Measurements from ENCODE around the gene FOLH1. TPM values are rescaled to one million over a fixed set of nuclear protein-coding genes. Genes with fewer than 3 reads are reported as not detected.
"Not testable (repeated sequence)": the region's sequence is repeated elsewhere in the genome, so short reads cannot be mapped to it uniquely, and the experiment has no call there.

Gene FOLH1
- total RNA-seq, 1 donor from 2014 or later, result not detected

- intact Hi-C loops (cut with micrococcal nuclease), result not testable (repeated sequence)
Observed at GRCh38 chr11:49177936-49178335, 30.5 kb downstream of the FOLH1 start.

GRCh38 chr11:49175378-49175777, 33.0 kb downstream of the FOLH1 start:
- intact Hi-C loops (cut with micrococcal nuclease), result not testable (repeated sequence)

- intact Hi-C loops (cut with micrococcal nuclease), result not testable (repeated sequence)
Observed at GRCh38 chr11:49174691-49175366, 33.6 kb downstream of the FOLH1 start.

- intact Hi-C loops (cut with micrococcal nuclease), result not testable (repeated sequence)
Observed at GRCh38 chr11:49171613-49172012, 36.8 kb downstream of the FOLH1 start.

GRCh38 chr11:49169579-49169978, 38.8 kb downstream of the FOLH1 start:
- intact Hi-C loops (cut with micrococcal nuclease), result not testable (repeated sequence)

- intact Hi-C loops (cut with micrococcal nuclease), result not testable (repeated sequence)
Observed at GRCh38 chr11:49168992-49169391, 39.4 kb downstream of the FOLH1 start.

GRCh38 chr11:49151211-49151610, 57.2 kb downstream of the FOLH1 start:
- intact Hi-C loops (cut with micrococcal nuclease), result no loop called here

GRCh38 chr11:49102356-49102755, 106.0 kb downstream of the FOLH1 start:
- intact Hi-C loops (cut with micrococcal nuclease), result not testable (repeated sequence)

Other genes with a start within 250 kb of the FOLH1 start
- not detected in 2 replicates for gene TRIM51G, start 224.7 kb downstream of the FOLH1 start, total RNA-seq
- gene TRIM49B, start 179.8 kb downstream of the FOLH1 start, total RNA-seq, result not detected in 2 replicates
- not detected in 2 replicates for gene TRIM64C, start 149.5 kb downstream of the FOLH1 start, total RNA-seq